Effector CD4-positive, alpha-beta T cell (primary cell): ENCODE measurements around the gene GIMAP7.
"Not testable (repeated sequence)": the region's sequence is repeated elsewhere in the genome, so short reads cannot be mapped to it uniquely, and the experiment has no call there.

Experiments
- DNase-seq: peaks from one replicate; pipeline ENCODE4 v3.0.0-alpha.2; 2020
- total RNA-seq: gene quantifications from one replicate; lab custom pipeline; 2026; lab: John Stamatoyannopoulos, UW

Gene GIMAP7
- total RNA-seq = 104 reads per million, percentile 83 among the genes with 10 or more reads in this experiment

DNA sequence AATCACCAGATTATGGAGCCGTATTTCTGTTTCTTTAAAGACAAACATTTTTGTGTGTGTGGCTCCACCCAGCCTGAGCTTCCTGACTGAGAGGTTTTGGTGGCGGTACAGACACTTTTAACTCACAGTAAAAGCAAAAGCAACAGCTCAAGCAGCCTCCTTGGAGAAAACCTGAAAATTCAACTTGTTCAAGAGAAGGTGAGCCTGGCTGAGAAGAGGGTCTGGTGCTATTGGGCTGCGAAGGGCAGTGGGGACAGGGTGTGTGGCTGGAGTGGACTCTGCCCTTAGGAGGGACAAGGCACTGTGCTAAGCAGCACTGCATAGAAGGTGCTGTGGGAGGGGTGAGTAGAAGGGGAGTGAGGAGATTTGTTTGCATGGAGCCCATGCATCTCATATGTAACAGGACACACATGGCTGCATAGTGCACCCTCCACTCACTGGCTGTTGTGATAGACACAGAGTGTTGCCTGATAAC, at the start of gene GIMAP7:
Gene GIMAP7, plus strand, starts transcription at position 125 of the 475 bp plus-strand sequence. CDS start 5,103 bp downstream, outside the sequence.
- peak; percentile 51 for DNase-seq

DNA sequence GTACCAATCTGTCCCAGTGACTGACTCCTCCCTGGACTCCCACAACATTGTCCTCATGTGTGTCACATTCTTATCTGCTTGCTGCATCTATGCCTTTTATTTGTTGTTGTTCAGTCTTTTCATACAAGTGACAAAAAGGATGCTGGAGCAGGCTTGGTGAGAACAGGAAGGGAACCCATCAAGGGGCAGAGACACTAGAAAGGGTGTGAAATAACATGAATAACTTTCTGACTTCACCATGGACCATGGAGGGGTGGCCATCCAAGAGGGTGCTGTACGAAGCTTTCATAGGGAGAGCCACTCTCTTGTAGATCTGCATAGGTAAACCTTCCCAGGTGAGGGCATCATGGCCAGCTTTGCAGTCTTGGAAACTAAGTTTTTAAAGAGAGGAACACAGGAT, 49.7 kb upstream of the GIMAP7 start:
- no peak for DNase-seq

DNA sequence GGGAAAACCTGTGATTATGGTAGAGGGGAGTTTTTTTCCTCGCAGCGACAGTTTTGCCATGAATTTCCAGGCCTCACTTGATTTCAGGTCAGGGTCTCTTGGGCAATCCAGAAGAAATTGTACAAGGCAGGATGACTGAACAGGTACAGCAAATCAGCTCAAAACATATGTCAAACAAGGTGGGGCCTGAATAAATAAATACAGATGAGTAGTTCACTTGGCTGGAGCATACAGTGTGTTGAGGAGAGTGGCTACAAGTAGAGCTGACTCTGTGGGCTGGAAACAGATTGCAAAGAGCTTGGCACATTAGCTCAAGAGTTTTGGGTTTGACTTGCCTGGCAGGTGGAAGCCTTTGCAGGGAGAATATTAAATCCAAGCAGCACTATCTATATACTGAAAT, 49.3 kb upstream of the GIMAP7 start:
- DNase-seq = no peak

DNA sequence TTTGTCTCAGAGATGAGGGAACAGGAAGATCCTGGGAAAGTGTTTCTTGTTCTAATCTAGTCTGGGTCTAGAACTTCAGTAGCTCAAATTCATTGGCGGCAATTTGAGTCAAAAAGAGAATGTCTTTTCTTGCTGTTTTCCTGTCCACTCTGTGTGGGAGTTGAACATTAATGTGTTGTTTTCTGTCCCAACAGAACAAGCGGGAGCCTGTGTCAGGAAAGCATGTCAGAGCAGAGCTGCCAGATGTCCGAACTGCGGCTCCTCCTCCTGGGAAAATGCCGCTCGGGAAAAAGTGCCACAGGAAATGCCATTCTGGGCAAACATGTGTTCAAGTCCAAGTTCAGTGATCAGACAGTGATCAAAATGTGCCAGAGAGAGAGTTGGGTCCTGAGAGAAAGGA, 48.2 kb upstream of the GIMAP7 start:
- no peak for DNase-seq

DNA sequence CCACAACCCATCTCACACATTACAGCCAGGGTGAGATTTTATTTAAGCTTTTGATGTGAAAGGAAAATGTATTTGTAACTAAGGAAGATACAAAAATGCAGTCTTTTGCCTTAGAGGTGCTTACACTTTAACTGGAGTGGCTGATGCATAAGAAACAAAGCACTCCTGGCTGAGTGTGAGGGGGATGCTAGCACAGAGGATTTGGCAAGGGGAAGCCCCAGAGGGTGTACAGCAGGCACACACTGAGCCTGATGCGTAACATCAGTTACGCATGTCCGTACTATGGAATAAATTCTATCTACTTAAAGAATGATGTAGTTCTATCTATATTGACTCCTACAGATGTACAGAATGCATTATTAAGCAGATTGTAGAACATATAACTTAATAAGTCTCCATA, 46.4 kb upstream of the GIMAP7 start:
- no peak for DNase-seq

DNA sequence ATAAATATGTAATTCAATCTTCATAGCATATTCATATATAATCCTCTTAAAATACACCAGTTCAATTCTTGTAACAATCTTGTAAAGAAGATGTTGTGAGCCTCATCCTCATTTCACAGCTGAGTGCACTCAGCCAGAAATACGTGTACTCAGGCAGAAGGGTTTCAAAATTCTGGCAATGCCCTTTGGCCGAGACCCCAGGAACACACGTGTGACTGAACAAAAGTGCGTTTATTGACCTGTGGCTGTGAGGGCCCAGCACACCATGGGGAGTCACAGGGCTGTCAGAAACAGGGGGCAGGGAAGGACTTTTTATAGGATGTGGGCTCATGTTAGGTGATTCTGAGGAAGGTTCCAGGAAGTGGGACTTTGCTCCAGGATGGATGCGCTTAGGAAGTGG, 42.8 kb upstream of the GIMAP7 start:
- no peak for DNase-seq

DNA sequence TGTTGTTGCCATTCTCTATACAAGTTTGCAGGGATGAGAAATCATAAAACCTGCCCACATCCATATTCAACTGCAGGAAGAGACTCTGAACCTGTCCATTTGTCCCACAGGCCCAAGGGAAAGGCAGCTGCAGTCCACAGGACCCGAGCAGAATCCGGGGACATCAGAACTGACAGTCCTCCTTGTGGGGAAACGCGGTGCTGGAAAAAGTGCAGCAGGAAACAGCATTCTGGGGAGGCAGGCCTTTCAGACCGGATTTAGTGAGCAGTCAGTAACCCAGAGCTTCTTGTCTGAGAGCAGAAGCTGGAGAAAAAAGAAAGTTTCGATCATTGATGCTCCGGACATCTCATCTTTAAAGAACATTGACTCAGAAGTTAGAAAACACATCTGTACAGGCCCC, 40.8 kb upstream of the GIMAP7 start:
- no peak for DNase-seq

DNA sequence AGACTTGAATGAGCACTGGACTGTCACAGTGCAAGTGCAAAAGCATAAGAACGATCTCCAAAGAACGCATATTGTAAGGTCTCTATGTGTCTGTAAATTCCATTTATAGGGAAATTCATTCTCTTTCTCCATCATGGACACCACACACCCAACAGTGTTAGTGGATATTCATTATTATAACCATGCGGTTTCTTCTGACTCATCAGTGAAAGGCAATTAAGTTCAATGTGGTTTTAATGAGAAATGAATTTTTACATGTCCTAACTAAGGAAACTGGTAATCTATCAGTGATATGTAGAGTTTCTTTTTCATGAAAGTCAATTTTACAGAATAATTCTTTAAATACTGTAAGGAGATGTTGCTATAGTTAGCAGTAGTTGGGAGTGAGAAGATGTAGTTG, 38.4 kb upstream of the GIMAP7 start:
- no peak for DNase-seq

DNA sequence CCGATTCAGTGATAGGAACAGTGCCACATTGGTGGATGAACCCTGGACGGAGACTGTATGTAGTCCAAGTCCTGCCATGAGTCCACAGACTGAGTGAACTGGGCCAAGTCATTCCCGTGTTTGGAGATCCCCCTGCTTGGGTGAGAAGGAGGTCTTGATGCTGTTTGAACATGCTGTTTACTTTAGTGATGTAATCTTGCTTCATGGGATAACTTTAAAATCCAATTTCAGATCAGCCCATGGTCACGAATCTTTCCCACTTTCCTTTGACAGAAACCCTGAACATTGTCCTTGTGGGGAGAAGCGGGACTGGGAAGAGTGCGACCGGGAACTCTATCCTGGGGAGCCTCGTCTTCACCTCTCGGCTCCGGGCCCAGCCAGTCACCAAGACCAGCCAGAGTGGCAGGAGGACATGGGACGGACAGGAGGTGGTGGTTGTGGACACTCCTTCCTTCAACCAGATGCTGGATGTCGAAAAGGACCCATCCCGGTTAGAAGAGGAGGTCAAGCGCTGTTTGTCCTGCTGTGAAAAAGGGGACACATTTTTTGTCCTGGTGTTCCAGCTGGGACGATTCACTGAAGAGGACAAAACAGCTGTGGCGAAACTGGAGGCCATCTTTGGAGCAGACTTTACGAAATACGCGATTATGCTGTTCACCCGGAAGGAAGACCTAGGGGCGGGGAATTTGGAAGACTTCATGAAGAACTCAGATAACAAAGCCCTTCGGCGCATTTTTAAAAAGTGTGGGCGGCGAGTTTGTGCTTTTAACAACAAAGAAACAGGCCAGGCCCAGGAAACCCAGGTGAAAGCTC, 37.6 kb upstream of the GIMAP7 start:
- DNase-seq = no peak

DNA sequence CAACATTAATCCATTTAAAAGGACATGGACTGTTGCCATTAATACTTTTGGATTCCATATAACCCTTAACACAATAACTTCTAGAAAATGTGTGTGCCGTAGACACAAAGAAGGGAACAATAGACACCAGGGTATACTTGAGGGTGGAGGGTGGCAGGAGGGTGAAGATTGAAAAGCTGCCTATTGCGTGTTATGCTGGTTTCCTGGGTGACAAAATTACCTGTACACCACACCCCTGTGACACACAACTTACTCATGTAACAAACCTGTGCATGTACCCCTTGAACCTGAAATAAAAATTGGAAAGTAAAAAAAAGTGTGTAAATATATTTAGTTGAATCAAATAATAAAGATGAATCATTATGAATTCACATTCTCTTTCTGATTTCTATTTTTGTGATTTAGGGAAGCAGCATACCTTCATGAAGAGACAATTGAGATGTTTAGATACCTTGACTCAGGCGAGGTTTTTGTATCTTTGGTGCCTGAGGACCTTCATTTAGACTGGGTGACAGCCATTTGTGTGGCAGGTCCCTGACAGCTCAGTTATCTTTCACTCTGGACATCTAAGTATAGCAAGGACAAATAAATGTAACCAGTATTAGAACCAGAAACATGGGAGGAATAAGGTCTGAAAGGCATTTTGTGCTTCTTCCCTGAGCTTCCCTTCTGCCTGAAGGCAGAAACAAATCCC, 35.5 kb upstream of the GIMAP7 start:
- peak; percentile 42 for DNase-seq

DNA sequence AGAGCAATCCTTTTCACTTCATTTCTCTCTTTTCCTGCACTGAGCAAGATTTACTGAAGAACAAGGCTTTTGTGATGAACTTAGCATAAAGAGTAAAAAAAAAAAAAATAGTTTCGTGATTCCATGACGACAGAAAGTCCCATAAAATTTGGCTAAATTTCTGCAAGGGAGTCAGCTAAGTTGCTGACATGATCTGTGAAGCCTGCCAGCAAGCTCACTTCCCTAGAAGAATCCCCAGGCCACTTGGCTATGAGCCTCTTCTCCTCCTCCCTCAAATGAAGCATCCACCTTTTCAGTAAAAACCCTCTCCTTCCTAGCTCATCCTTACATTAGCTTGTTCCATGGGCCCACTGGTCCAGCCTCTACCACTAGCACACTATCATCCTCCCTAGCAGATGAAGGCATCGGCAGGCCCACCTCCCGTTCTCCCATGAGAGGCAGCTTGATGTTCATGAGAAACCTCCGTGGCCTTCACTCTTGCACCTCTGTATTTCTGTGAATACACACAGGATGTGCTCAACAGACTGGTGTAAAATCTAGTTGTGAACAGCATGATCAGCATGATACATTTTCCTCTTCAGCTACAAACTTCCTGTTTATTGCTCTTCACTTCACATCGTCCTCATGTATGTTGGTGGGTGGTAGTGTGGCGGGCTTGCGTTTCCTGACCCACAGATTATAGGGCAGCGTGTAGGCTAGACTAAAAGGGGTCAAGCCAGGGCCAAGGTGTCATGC, 33.3 kb upstream of the GIMAP7 start:
- peak; percentile 39 for DNase-seq

DNA sequence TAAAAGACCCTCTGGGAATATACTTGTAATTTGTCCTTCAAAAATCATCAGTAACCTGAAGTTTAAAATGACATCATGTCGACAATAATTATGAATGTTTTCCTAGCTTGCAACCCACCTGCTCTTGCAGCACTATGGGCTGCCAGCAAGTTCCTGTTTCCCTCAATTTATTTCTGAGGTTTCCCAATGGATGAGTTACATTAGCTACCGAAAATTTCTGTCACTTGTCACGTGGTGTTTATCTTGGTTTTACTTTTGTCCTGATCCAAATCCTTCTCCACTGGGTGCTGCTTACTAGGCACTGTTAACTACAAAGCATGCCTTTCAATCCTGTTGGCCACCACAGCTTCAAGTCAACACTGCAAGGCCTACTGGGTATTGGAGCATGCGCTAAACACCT, 32.8 kb upstream of the GIMAP7 start:
- DNase-seq = no peak

DNA sequence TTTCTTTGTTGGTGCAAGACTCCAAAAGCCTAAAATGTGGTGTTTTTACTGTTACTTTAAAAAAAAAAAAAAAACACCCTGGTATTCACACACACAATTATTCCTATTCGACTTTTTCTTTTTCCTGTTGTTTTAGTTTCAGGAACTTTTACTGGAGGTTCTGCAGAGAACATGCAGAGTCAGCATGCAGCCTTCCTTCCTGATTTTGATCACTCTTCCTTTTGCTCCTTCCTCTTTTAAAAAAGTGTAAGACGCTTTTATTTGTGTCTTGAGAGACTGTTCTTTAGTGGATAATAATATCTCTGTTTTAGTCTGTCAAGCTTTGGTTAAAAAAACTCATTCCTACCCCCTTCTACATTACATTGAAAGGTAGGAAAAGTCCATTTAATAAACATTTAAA, 31.2 kb upstream of the GIMAP7 start:
- not testable (repeated sequence) for DNase-seq

DNA sequence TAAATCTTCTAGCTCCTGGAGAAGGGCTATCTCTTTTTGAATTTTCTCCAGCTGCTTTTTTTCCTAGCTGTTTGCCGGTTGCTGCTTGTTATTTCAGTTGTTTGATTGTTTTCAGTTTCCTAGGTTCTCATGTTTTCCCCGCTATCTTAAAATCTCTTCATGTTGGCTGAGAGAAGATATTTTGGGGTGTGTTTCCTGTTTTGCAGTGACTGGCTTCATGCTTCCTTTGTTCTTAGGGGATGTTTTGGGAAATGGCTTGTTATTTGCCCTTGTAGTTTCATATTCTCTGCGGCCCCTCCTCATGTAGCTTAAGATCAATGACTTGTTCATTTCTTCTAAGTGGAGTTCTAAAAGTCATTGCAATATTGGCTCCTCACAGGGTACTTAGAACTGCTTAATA, 30.6 kb upstream of the GIMAP7 start:
- DNase-seq = peak; percentile 31

DNA sequence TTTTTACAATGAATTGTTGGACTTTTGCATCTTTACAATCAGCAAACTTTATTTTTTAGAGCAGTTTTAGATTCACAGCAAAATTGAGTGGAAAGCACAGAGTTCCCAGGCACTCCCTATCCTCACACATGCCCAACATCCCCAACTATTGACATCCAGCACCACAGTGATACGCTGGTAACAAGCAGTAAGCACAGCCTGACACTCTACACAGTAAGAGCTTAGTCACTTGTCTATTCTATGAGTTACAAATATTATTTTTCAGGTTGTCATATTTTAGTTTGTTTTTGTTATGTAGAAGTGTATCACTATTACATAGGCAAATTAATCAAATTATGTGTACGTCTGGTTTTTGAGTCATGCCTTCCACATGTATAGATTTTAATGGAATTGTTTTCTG, 27.0 kb upstream of the GIMAP7 start:
- DNase-seq = no peak

DNA sequence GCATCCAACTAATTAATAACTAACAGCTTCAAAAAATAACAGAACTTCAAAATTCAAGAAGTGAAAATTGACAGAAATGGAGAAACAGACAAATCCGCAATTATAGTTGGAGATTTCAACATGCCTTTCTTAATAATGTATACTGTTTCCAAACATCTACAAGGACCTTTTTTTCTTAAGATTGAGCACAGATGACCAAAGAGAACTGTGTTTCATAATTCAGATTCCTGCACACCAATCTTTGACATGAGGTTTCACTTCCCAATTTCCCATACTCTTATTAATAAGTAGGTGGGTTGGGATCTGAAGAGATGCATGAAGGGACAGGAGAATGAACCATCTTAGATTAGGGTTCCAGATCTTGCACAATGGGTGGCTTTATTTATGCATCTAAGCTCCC, 24.9 kb upstream of the GIMAP7 start:
- no peak for DNase-seq

DNA sequence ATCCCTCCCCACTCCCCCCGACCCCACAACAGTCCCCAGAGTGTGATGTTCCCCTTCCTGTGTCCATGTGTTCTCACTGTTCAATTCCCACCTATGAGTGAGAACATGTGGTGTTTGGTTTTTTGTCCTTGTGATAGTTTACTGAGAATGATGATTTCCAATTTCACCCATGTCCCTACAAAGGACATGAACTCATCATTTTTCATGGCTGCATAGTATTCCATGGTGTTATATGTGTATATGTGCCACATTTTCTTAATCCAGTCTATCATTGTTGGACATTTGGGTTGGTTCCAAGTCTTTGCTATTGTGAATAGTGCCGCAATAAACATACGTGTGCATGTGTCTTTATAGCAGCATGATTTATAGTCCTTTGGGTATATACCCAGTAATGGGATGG, 21.2 kb upstream of the GIMAP7 start:
- not testable (repeated sequence) for DNase-seq

DNA sequence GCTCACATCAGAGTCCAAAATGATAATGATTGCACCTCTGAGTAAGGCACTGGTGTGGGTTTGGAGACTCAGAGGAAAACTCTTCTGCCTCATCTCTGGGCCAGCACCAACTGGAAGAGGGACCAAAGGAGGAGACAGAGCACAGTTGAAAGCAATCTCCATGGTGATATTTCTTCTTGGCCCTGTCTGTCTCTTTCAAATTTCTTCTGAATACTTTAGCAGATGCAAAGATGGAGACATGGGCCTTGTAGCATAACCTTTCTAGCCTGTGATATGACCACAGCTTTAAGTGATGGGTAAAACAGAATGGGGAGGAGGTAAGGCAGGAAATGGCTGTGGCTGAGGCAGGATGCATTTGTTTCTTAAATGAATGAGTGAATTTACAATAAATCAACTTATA, 12.2 kb upstream of the GIMAP7 start:
- no peak for DNase-seq

DNA sequence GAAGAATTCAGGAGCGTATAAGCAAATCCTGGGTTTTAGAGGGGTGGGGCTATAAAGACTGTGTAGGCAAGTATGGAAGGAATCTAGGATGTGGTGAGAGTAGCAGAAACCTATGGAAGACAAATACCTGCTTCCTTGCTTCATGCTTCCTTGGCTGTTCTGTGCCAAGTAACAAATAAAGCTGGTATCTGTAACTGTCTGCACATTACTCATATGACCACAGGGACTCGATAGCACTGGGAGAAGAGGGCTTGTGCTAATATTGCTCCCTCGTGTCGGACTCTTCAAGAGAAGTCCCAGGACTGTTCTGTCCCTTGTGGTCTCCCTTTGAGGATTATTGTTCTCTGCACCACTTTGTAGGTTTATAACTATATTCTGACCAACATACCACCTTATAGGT, 11.5 kb upstream of the GIMAP7 start:
- no peak for DNase-seq

DNA sequence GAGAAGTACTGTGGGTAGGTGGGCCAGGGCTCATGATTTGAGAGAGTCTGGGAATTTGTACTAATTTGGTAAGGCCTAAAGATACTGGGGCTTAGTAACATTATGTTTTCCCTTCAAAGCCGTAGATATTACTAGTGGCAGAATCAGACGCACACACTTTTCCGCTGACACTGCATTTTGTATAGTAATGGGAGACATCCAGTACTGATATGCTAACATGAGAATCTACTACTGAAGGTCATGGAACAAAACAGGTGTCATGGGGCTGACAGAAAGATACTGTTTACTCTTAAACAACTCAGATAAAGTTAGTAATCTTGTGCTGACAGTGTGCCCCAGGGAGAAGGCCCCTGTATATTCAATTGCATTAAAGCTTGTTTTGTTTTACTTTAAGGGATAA, 11.1 kb upstream of the GIMAP7 start:
- no peak for DNase-seq

DNA sequence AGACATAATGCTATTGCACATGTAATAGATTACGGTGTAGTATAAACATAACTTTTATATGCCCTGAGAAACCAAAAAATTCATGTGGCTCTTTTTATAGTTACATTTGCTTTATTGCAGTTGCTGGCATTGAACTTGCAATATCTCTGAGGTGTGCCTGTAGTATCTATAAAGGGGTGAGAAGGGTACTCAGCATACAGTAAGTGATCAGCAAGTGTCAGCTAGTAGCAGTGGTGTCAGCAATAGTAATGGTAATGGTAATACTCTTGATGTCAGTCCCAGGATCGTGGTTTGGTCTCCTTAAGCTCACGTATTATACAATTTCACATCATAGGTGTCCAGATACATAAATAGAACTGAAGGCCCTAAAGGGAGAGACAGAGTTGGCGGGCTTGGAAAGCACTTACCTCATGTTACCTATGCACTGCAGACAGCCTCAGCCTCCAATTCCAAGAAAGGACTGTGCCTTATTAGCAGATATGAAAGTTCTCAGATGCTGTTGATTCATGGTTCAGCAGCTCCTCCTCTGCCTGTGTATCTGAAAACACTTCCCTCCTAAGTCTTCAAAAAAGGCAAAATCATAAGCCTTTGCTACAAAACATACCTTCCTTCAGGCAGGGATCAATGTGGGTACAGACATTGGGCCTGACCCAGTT, 6.6 kb upstream of the GIMAP7 start:
- no peak for DNase-seq

DNA sequence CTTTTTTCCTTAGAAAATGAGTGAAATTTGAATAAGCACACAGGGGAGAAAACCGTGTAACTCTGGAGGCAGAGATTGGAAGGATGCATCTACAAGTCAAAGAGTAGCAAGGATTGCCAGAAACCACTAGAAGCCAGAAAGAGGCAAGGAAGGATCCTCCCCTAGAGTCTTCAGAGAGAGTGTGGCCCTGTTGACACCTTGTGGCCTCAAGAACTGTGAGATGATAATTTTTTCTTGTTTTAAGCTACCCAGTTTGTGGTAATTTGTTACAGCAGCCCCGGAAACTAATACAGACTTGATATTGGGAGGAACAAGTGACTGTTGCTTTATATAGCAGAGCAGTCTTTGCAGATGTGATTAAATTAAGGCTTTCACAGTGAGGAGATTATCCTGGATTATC, 3.6 kb upstream of the GIMAP7 start:
- DNase-seq = no peak

DNA sequence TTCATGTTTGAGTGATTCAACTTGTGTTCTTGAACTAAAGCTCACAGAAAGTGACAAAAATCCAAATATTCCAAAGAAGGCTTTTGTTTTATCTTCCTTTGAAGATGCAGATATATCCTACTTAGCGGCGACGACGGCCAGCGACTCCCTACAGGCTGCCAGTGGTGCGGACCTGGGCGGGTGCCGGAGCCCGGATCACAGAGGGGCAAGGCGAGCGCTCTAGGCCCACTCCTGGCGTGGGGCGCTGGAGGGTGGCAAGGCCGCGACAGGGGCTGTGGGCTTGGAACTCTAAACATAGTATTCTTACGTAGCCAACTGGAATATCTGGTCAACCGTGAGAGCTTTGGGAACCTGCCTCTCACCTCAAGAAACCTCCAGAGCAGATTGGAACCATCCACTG, 914 bp upstream of the GIMAP7 start:
- DNase-seq = no peak
